Karpas-422 (cell line): ENCODE measurements around the gene FAM184B. TPM values are rescaled to one million over a fixed set of nuclear protein-coding genes. Genes with fewer than 3 reads are reported as not detected.
"Not testable (repeated sequence)": the region's sequence is repeated elsewhere in the genome, so short reads cannot be mapped to it uniquely, and the experiment has no call there.

Experiments used
- DNase-seq: peaks from one replicate; pipeline ENCODE4 v3.0.0-alpha.2; 2015
- H2AFZ ChIP-seq: fragments of 200-600 bp; sonication (generic); 2 replicates; pipeline ENCODE4 v1.6.1; 2014; ENCODE audit warnings: antibody characterized with exemption, low read length, mixed read lengths
- H3K27ac ChIP-seq: fragments of 200-600 bp; sonication (generic); 2 replicates; pipeline ENCODE4 v1.5.1; 2014; ENCODE audit warnings: mild to moderate bottlenecking, low read length, moderate library complexity
- H3K27me3 ChIP-seq: fragments of 200-600 bp; sonication (generic); 2 replicates; pipeline ENCODE4 v1.6.1; 2014; ENCODE audit warnings: low read length, mixed read lengths
- H3K36me3 ChIP-seq: fragments of 200-600 bp; sonication (generic); 2 replicates; pipeline ENCODE4 v1.6.1; 2014; ENCODE audit warnings: low read length, mixed read lengths; ENCODE audit not compliant: insufficient read depth
- H3K4me1 ChIP-seq: fragments of 200-600 bp; sonication (generic); 2 replicates; pipeline ENCODE4 v1.6.1; 2014; ENCODE audit warnings: mild to moderate bottlenecking, low read length, mixed read lengths
- H3K4me2 ChIP-seq: fragments of 200-600 bp; sonication (generic); 2 replicates; pipeline ENCODE4 v1.6.1; 2014; ENCODE audit warnings: low read length, low read depth, mild to moderate bottlenecking; ENCODE audit not compliant: poor library complexity, severe bottlenecking
- H3K4me3 ChIP-seq: fragments of 200-600 bp; sonication (generic); 2 replicates; pipeline ENCODE4 v1.5.1; 2014; ENCODE audit warnings: mild to moderate bottlenecking, antibody characterized with exemption, low read length, mixed read lengths
- H3K79me2 ChIP-seq: fragments of 200-600 bp; sonication (generic); 2 replicates; pipeline ENCODE4 v1.6.1; 2014; ENCODE audit warnings: mild to moderate bottlenecking, low read length, mixed read lengths
- H3K9ac ChIP-seq: fragments of 200-600 bp; sonication (generic); 2 replicates; pipeline ENCODE4 v1.6.0; 2014; ENCODE audit warnings: low read length
- H3K9me2 ChIP-seq: fragments of 200-600 bp; sonication (generic), shearing (Covaris generic); replicated peaks from 2 replicates; pipeline ENCODE4 v1.6.0; 2014; ENCODE audit warnings: mild to moderate bottlenecking, low read length, moderate library complexity; ENCODE audit not compliant: insufficient read depth
- H3K9me3 ChIP-seq: fragments of 300-700, 200-600 bp; sonication (generic); 2 replicates; pipeline ENCODE4 v1.6.1; 2014; ENCODE audit warnings: low read length, mixed read lengths
- H4K20me1 ChIP-seq: fragments of 200-600 bp; sonication (generic); 2 replicates; pipeline ENCODE4 v1.6.1; 2014; ENCODE audit warnings: mild to moderate bottlenecking, antibody characterized with exemption, low read length, low read depth; ENCODE audit not compliant: insufficient read depth
- total RNA-seq: library from RNA; depleted of rRNA; stranded (reverse); fragments of >200 nt; shearing (Covaris generic); gene quantifications from 2 replicates; pipeline ENCODE4 v1.2.3, GENCODE V29; 2014; ENCODE audit warnings: low replicate concordance

FAM184B gene
- total RNA-seq, 1 experiment from 2014 or later: not detected

GRCh38 chr4:17665346-17665745 lies 116.1 kb downstream of the FAM184B start:
- H3K27ac ChIP-seq: peak overlapping the region; percentile 87

GRCh38 chr4:17664755-17665154 lies 116.7 kb downstream of the FAM184B start:
- Histone ChIP-seq H3K27me3 (no peaks in the 10 kb centered on the region), H3K4me3 (peak overlapping the region; percentile 46), H2AFZ (peak overlapping the region; percentile 3; the same call in 1 of the 2 replicates), H3K9ac (peak overlapping the region; percentile 35), H3K36me3 (no peaks in the 10 kb centered on the region), H3K4me2 (peak overlapping the region; percentile 61), H3K9me2 (no peaks in the 10 kb centered on the region), H3K9me3 (no peaks in the 10 kb centered on the region), H3K4me1 (peaks cover 58% of the 10 kb centered on the region), H3K79me2 (no peaks in the 10 kb centered on the region), H4K20me1 (no peaks in the 10 kb centered on the region), H3K27ac (peak overlapping the region; percentile 87)
- peak; percentile 95 for DNase-seq

More at GRCh38 chr4:17665346-17665745, 116.1 kb downstream of the FAM184B start:
- Histone ChIP-seq H3K9me2 (no peaks in the 10 kb centered on the region), H3K27me3 (no peaks in the 10 kb centered on the region), H3K4me2 (peak overlapping the region; percentile 61), H3K9ac (peak overlapping the region; percentile 35), H3K4me1 (peaks cover 58% of the 10 kb centered on the region), H3K79me2 (no peaks in the 10 kb centered on the region), H3K9me3 (no peaks in the 10 kb centered on the region), H3K36me3 (no peaks in the 10 kb centered on the region), H2AFZ (peak overlapping the region; percentile 3; the same call in 1 of the 2 replicates), H4K20me1 (no peaks in the 10 kb centered on the region), H3K4me3 (peak overlapping the region; percentile 46)
- peak; percentile 76 for DNase-seq

DNA sequence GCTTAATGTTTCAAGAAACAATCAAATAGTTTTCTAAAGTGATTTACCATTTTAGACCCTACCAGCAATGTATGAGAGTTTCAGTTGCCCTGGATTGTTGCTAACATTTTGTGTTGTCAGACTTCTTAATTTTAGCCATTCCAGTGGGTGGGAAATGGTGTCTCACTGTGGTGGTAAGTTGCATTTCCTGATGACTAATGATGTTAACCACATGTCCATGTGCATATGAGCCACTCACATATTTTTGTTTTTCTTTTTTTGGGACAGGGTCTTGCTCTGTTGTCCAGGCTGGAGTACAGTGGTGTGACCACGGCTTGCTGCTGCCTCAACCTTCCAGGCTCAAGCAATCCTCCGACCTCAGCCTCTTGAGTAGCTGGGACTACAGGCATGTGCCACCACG lies 118.7 kb downstream of the FAM184B start:
- H3K4me2 ChIP-seq: no peak overlapping the region

GRCh38 chr4:17659196-17659595 lies 122.2 kb downstream of the FAM184B start:
- H3K27ac ChIP-seq, H3K4me3 ChIP-seq, H3K9me3 ChIP-seq, DNase-seq, H3K4me2 ChIP-seq, H3K36me3 ChIP-seq, H4K20me1 ChIP-seq, H3K9ac ChIP-seq, H3K27me3 ChIP-seq, H3K9me2 ChIP-seq, H2AFZ ChIP-seq, H3K79me2 ChIP-seq: not testable (repeated sequence)
- H3K4me1 ChIP-seq: peaks cover 21% of the 10 kb centered on the region

More for the DNA sequence above, 118.7 kb downstream of the FAM184B start:
- Histone ChIP-seq H3K36me3 (no peaks in the 10 kb centered on the region), H3K9me2 (no peaks in the 10 kb centered on the region), H3K4me1 (peaks cover 44% of the 10 kb centered on the region), H3K9me3 (no peaks in the 10 kb centered on the region), H3K79me2 (no peaks in the 10 kb centered on the region), H3K27ac (no peak overlapping the region), H2AFZ (no peak overlapping the region), H3K4me3 (no peak overlapping the region), H3K9ac (no peak overlapping the region), H3K27me3 (no peaks in the 10 kb centered on the region), H4K20me1 (no peaks in the 10 kb centered on the region)
- no peak for DNase-seq

GRCh38 chr4:17657849-17658248 lies 123.6 kb downstream of the FAM184B start:
- Histone ChIP-seq H3K4me1 (peaks cover 12% of the 10 kb centered on the region), H3K4me3 (no peak overlapping the region), H3K9me3 (no peaks in the 10 kb centered on the region), H3K9me2 (no peaks in the 10 kb centered on the region), H4K20me1 (no peaks in the 10 kb centered on the region), H3K4me2 (no peak overlapping the region), H3K9ac (no peak overlapping the region), H3K79me2 (no peaks in the 10 kb centered on the region), H3K27ac (no peak overlapping the region), H2AFZ (no peak overlapping the region), H3K27me3 (no peaks in the 10 kb centered on the region), H3K36me3 (no peaks in the 10 kb centered on the region)
- DNase-seq: no peak

GRCh38 chr4:17657090-17657489 lies 124.3 kb downstream of the FAM184B start:
- Histone ChIP-seq H3K9ac (no peak overlapping the region), H3K9me2 (no peaks in the 10 kb centered on the region), H2AFZ (no peak overlapping the region), H3K4me1 (peaks cover 12% of the 10 kb centered on the region), H3K36me3 (no peaks in the 10 kb centered on the region), H4K20me1 (no peaks in the 10 kb centered on the region), H3K79me2 (no peaks in the 10 kb centered on the region), H3K4me3 (no peak overlapping the region), H3K27ac (no peak overlapping the region), H3K4me2 (no peak overlapping the region), H3K27me3 (no peaks in the 10 kb centered on the region), H3K9me3 (no peaks in the 10 kb centered on the region)
- no peak for DNase-seq

GRCh38 chr4:17654701-17655100 lies 126.7 kb downstream of the FAM184B start:
- no peak overlapping the region for H2AFZ ChIP-seq
- no peaks in the 10 kb centered on the region for H3K9me3 ChIP-seq
- no peak overlapping the region for H3K4me3 ChIP-seq
- no peaks in the 10 kb centered on the region for H4K20me1 ChIP-seq
- H3K4me2 ChIP-seq: no peak overlapping the region
- peak; percentile 64 for DNase-seq
- no peaks in the 10 kb centered on the region for H3K9me2 ChIP-seq
- H3K36me3 ChIP-seq: no peaks in the 10 kb centered on the region
- no peak overlapping the region for H3K27ac ChIP-seq
- H3K9ac ChIP-seq: no peak overlapping the region
- H3K79me2 ChIP-seq: no peaks in the 10 kb centered on the region
- peaks cover 12% of the 10 kb centered on the region for H3K4me1 ChIP-seq
- H3K27me3 ChIP-seq: no peaks in the 10 kb centered on the region

GRCh38 chr4:17650406-17650805 lies 131.0 kb downstream of the FAM184B start:
- no peaks in the 10 kb centered on the region for H4K20me1 ChIP-seq
- peaks cover 16% of the 10 kb centered on the region for H3K4me1 ChIP-seq
- H3K27me3 ChIP-seq: no peaks in the 10 kb centered on the region
- no peak overlapping the region for H3K9ac ChIP-seq
- no peak for DNase-seq
- H2AFZ ChIP-seq: no peak overlapping the region
- H3K36me3 ChIP-seq: no peaks in the 10 kb centered on the region
- H3K4me2 ChIP-seq: no peak overlapping the region
- no peaks in the 10 kb centered on the region for H3K9me2 ChIP-seq
- H3K4me3 ChIP-seq: no peak overlapping the region
- no peaks in the 10 kb centered on the region for H3K79me2 ChIP-seq
- no peak overlapping the region for H3K27ac ChIP-seq
- no peaks in the 10 kb centered on the region for H3K9me3 ChIP-seq

DNA sequence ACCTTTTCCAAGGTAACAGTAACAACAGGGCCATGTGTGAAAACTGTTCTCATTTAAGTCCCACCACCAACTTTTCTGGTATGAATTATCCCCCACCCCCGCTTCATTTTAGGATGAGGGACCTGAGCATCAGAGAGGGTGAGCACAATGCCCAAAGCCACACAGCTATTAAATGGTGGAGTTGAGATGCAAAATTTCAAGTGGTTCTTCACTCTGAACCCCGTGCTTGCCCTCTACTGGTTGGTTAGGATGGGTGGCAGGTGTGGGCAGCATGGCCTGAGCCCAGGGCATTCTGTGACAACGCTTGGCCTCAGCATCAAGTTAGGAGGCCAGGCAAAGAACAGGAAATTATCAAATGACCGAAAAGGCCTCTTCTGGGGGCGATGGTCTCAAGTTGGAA lies 133.5 kb downstream of the FAM184B start:
- H3K36me3 ChIP-seq: no peaks in the 10 kb centered on the region
- H3K4me2 ChIP-seq: no peak overlapping the region
- H3K9me2 ChIP-seq: no peaks in the 10 kb centered on the region
- H3K27ac ChIP-seq: no peak overlapping the region
- H2AFZ ChIP-seq: no peak overlapping the region
- H3K9me3 ChIP-seq: no peaks in the 10 kb centered on the region
- no peak overlapping the region for H3K4me3 ChIP-seq
- peaks cover 4% of the 10 kb centered on the region; the same call in 1 of the 2 replicates for H3K4me1 ChIP-seq
- H4K20me1 ChIP-seq: no peaks in the 10 kb centered on the region
- H3K9ac ChIP-seq: no peak overlapping the region
- no peaks in the 10 kb centered on the region for H3K79me2 ChIP-seq
- peak; percentile 67 for DNase-seq
- H3K27me3 ChIP-seq: no peaks in the 10 kb centered on the region
